HTR-8/SVneo (cell line): ENCODE results near the gene MLH1.

Source experiments
- DNase-seq: peaks from one replicate; pipeline ENCODE4 v3.0.0; 2011; ENCODE audit warnings: low spot score, mixed read lengths; ENCODE audit not compliant: insufficient read length
- FAIRE-seq: peaks from 2 replicates; lab custom pipeline; 2011; peaks lifted over from hg19 to GRCh38; lab: Jason Lieb, UNC

MLH1 gene

GRCh38 chr3:37075955-37076354, 82.6 kb downstream of the MLH1 start:
- DNase-seq (no peak), FAIRE-seq (no peak)

- FAIRE-seq = no peak
Observed at GRCh38 chr3:37082317-37082716, 89.0 kb downstream of the MLH1 start.

DNA sequence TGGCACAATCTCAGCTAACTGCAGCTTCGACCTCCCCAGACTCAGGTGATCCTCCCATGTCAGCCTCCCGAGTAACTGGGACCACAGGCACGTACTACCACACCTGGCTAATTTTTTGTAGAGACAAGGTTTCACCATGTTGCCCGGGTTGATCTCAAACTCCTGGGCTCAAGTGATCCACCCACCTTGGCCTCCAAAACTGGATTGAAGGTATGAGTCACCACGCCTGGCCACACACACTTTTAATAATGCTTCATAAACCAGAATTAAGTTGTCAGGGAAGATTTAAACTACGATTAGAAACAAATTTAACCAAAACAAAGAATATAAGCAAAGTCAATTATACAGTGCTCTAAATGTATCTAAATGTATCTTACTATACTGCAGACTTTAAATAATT, 93.6 kb downstream of the MLH1 start:
- FAIRE-seq = no peak

More at GRCh38 chr3:37082317-37082716, 89.0 kb downstream of the MLH1 start:
- no peak for DNase-seq

GRCh38 chr3:37087870-37088269, 94.6 kb downstream of the MLH1 start:
- DNase-seq (no peak), FAIRE-seq (no peak)

More for the DNA sequence above, 93.6 kb downstream of the MLH1 start:
- no peak for DNase-seq

- no peak for FAIRE-seq
- no peak for DNase-seq
Observed at GRCh38 chr3:37092484-37092883, 99.2 kb downstream of the MLH1 start.

- no peak for FAIRE-seq
Observed at GRCh38 chr3:37093481-37093880, 100.2 kb downstream of the MLH1 start.

GRCh38 chr3:37094636-37095035, 101.3 kb downstream of the MLH1 start:
- no peak for FAIRE-seq
- DNase-seq = no peak

More at GRCh38 chr3:37093481-37093880, 100.2 kb downstream of the MLH1 start:
- DNase-seq = no peak

GRCh38 chr3:37096288-37096687, 103.0 kb downstream of the MLH1 start:
- DNase-seq (peak; percentile 38), FAIRE-seq (no peak)

GRCh38 chr3:37096975-37097374, 103.7 kb downstream of the MLH1 start:
- no peak for FAIRE-seq
- no peak for DNase-seq

- no peak for FAIRE-seq
Observed at GRCh38 chr3:37097776-37098175, 104.5 kb downstream of the MLH1 start.

GRCh38 chr3:37098884-37099283, 105.6 kb downstream of the MLH1 start:
- no peak for FAIRE-seq
- DNase-seq = no peak

More at GRCh38 chr3:37097776-37098175, 104.5 kb downstream of the MLH1 start:
- DNase-seq = no peak

DNA sequence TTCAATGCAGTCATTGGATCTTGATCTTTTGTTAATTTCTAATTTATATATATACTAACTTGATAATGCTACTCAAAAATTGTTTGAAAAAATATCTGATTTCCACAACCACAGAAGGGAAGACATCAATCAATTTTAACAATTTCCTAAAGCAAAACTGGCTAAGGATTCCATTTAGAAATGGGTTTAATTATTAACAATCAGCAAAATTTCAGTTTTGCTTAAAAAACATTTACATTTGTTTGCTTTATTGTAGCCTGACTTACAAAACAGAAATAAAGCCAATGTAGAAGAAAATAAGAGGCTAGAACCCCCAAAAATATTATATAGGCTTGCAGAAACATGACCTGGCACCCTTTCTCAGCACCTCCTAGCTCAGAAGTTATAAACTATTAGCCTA, 106.2 kb downstream of the MLH1 start:
- DNase-seq = no peak
- FAIRE-seq = no peak

- FAIRE-seq (no peak), DNase-seq (no peak)
Observed at GRCh38 chr3:37100411-37100810, 107.1 kb downstream of the MLH1 start.
